ENCODE measurements around the gene SETD1A.

DNA sequence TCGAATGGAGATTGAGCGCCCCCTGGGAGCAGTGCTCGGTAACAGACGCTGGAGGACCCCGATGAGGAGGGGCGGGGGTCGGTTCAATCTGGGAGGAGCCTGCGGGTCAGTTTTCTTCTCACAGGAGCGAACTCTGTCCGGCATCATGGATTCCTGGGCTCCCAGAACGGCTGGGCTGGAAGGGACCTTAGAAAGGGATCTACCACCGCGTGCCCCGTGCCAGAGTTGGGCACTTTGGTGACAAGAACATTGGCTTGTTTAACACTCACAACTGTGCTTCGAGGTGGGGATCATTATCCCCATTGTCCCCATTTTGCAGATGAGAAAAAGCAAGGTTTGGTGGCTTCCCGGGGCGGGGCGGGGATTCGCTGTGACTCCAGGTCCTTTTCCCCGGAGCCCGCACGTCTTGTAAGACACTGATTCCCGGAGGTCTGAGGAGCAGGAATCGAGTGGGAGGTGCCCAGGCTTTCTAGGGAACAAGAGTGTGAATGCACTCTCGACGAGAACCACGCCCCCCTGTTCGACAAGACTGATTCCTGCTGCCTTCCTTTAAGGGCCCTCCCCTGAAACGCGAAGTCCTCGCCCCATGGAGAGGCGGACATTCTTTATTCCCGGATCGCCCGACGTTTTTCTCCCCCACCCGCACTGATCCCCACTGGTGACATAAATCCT lies 35.7 kb upstream of the SETD1A start:
- TF ChIP-seq CTCF (conservative IDR thresholded peaks at IDR 0.05; ENCODE audit: low read length), result peak; percentile 92
- no peak for TF ChIP-seq EZH2phosphoT487 (IDR thresholded peaks at IDR 0.05; ENCODE audit: borderline replicate concordance)

All from Loucy (cell line).